Endodermal cell (in vitro differentiated cells): ENCODE data around the gene NRL. TPM values are rescaled to one million over a fixed set of nuclear protein-coding genes. Genes with fewer than 3 reads are reported as not detected.

Experiments used
- DNase-seq: peaks from one replicate; pipeline ENCODE4 v3.0.0-alpha.2; 2017
- H3K27ac ChIP-seq: 2 replicates; pipeline ENCODE4 v1.5.1; 2013; ENCODE audit warnings: mild to moderate bottlenecking, low read depth, low read length, moderate library complexity
- H3K27me3 ChIP-seq: 2 replicates; pipeline ENCODE4 v1.6.1; 2013; ENCODE audit warnings: mild to moderate bottlenecking, low read length, moderate library complexity; ENCODE audit not compliant: insufficient read depth, control insufficient read depth, poor library complexity, severe bottlenecking
- H3K36me3 ChIP-seq: 2 replicates; pipeline ENCODE4 v1.7.0; 2013; ENCODE audit warnings: mild to moderate bottlenecking, low read length, moderate library complexity; ENCODE audit not compliant: control insufficient read depth, insufficient read depth
- H3K4me1 ChIP-seq: one replicate; pipeline ENCODE4 v1.7.0; 2013; ENCODE audit warnings: low read length; ENCODE audit not compliant: control insufficient read depth, insufficient read depth
- H3K4me3 ChIP-seq: 2 replicates; pipeline ENCODE4 v1.5.1; 2013; ENCODE audit warnings: mild to moderate bottlenecking, low read length, moderate library complexity
- H3K9ac ChIP-seq: 2 replicates; pipeline ENCODE4 v1.6.1; 2013; ENCODE audit warnings: mild to moderate bottlenecking, low read length, moderate library complexity; ENCODE audit not compliant: poor library complexity, severe bottlenecking; ENCODE audit errors: extremely low read depth
- H3K9me3 ChIP-seq: 2 replicates; pipeline ENCODE4 v1.6.1; 2013; ENCODE audit warnings: mild to moderate bottlenecking, low read length, moderate library complexity; ENCODE audit not compliant: control insufficient read depth
- H3K27ac Mint-ChIP-seq: 2 replicates; pipeline ENCODE4 v1.8.0; 2020; ENCODE audit warnings: mixed read lengths
- H3K27me3 Mint-ChIP-seq: 2 replicates; pipeline ENCODE4 v1.8.0; 2021; ENCODE audit warnings: mild to moderate bottlenecking, mixed read lengths; ENCODE audit not compliant: insufficient read depth
- H3K36me3 Mint-ChIP-seq: 2 replicates; pipeline ENCODE4 v1.8.0; 2020; ENCODE audit warnings: low read depth, mixed read lengths
- H3K4me1 Mint-ChIP-seq: 2 replicates; pipeline ENCODE4 v1.8.0; 2020; ENCODE audit warnings: mixed read lengths
- H3K4me3 Mint-ChIP-seq: 2 replicates; pipeline ENCODE4 v1.8.0; 2020; ENCODE audit warnings: mild to moderate bottlenecking, moderate library complexity, mixed read lengths
- H3K9me3 Mint-ChIP-seq: 2 replicates; pipeline ENCODE4 v1.8.0; 2020; ENCODE audit warnings: mild to moderate bottlenecking, mixed read lengths
- CTCF ChIP-seq: fragments of 200-600 bp; sonication (generic); conservative IDR thresholded peaks from 2 replicates; pipeline ENCODE4 v1.5.0; 2021; ENCODE audit warnings: antibody characterized with exemption, mild to moderate bottlenecking
- WGBS, 2 experiments: methylation state at CpG; one replicate each; pipeline versions ENCODE4 v1.1.5 to v1.1.7; 2013; ENCODE audit warnings: missing lambda C conversion rate in 2 of 2, mixed read lengths in 1 of 2; ENCODE audit not compliant: insufficient coverage in 1 of 2, insufficient read length in 1 of 2; 5-methylcytosine and 5-hydroxymethylcytosine counted together
- total RNA-seq, 2 donors: library from RNA; stranded (reverse); fragmentation: NEBNext Ultra II Directional in 1 of 2; extraction: Animal tissue kit (Norgen Biotek cat#: 25700) in 1 of 2; gene quantifications; 2 replicates in 1 of 2; 3 replicates in 1 of 2; pipeline ENCODE4 v1.2.1, GENCODE V29; 2021

NRL gene
- total RNA-seq, 2 donors from 2014 or later = 1.9 TPM

DNA sequence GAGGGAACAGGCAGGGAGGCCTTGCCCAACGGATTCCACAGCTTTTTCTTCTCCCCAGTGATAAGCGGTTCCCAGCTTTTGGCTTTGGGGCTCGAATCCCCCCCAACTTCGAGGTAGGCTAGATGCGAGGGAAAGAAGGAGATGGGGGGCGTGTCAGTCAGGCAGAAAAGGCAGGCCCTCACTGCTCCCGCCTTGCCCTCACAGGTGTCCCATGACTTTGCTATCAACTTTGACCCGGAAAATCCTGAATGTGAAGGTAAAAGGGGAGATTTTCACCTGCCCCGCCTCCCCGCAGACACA is 38.5 kb downstream of the NRL start:
- 93 to 95% methylated on average over 4 to 10 of the region's 10 CpGs for WGBS, 2 experiments
- Mint-ChIP-seq H3K4me1 (peaks cover 27% of the 10 kb centered on the region), H3K9me3 (no peaks in the 10 kb centered on the region)

DNA sequence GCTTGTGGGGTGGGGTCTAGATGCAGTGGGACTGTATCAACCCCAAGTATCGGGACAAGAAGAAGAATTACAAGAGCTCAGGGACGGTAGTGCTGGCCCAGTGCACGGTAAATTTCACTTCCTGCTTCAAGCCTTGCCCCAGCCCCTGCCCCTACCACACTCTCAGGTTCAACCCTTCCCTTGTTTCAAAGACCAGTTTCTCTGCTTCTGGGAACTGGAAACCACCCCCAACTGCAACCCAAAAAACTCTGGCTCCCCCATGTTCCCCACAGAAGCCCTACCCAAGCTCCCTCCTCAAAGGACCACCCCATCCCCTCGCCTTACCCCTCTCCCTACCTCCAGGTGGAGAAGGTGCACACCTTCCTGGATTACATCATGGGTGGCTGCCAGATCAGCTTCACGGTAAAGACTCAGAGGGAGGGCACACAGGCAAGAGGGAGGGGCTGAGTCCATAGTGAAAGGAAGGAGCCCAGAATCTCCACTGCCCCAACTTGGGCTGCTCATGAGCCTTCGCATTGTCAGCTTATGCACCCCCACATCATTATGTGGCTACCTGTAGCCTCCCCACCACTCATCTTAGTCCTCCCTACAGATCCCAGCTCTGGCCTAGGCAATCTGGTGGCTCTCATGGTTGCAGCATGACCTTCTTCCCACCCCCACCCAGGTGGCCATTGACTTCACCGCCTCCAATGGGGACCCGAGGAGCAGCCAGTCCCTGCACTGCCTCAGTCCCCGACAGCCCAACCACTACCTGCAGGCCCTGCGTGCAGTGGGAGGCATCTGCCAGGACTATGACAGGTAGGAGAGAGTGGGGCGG is 39.1 kb downstream of the NRL start:
- Histone ChIP-seq H3K4me3 (no peak overlapping the region), H3K36me3 (no peaks in the 10 kb centered on the region), H3K9ac (no peak overlapping the region), H3K9me3 (no peaks in the 10 kb centered on the region), H3K27me3 (peaks cover 21% of the 10 kb centered on the region), H3K27ac (no peak overlapping the region), H3K4me1 (peaks cover 15% of the 10 kb centered on the region)
- no peak for DNase-seq
- H3K27ac Mint-ChIP-seq = no peak overlapping the region
- no peak for TF ChIP-seq CTCF
- peaks cover 20% of the 10 kb centered on the region for H3K27me3 Mint-ChIP-seq
- no peaks in the 10 kb centered on the region for H3K36me3 Mint-ChIP-seq
- H3K4me3 Mint-ChIP-seq = no peak overlapping the region
- peaks cover 27% of the 10 kb centered on the region for H3K4me1 Mint-ChIP-seq
- H3K9me3 Mint-ChIP-seq = no peaks in the 10 kb centered on the region
- 85 to 94% methylated on average over 3 to 11 of the region's 11 CpGs for WGBS, 2 experiments

More for the DNA sequence above, 38.5 kb downstream of the NRL start:
- Mint-ChIP-seq H3K36me3 (no peaks in the 10 kb centered on the region), H3K4me3 (no peak overlapping the region), H3K27ac (no peak overlapping the region), H3K27me3 (peaks cover 22% of the 10 kb centered on the region)
- no peak for TF ChIP-seq CTCF
- Histone ChIP-seq H3K4me1 (peaks cover 16% of the 10 kb centered on the region), H3K36me3 (no peaks in the 10 kb centered on the region), H3K9ac (no peak overlapping the region), H3K9me3 (no peaks in the 10 kb centered on the region), H3K27ac (no peak overlapping the region), H3K27me3 (peaks cover 24% of the 10 kb centered on the region), H3K4me3 (no peak overlapping the region)
- no peak for DNase-seq

GRCh38 chr14:24074625-24075484 is 39.9 kb downstream of the NRL start:
- no peaks in the 10 kb centered on the region for H3K9me3 Mint-ChIP-seq
- Histone ChIP-seq H3K9me3 (no peaks in the 10 kb centered on the region), H3K4me1 (peaks cover 12% of the 10 kb centered on the region), H3K36me3 (no peaks in the 10 kb centered on the region), H3K27me3 (peaks cover 13% of the 10 kb centered on the region), H3K4me3 (no peak overlapping the region), H3K9ac (no peak overlapping the region), H3K27ac (no peak overlapping the region)
- DNase-seq = no peak
- no peaks in the 10 kb centered on the region for H3K36me3 Mint-ChIP-seq
- peaks cover 24% of the 10 kb centered on the region for H3K4me1 Mint-ChIP-seq
- TF ChIP-seq CTCF = no peak
- peaks cover 12% of the 10 kb centered on the region for H3K27me3 Mint-ChIP-seq
- 92 to 100% methylated on average over 4 to 11 of the region's 11 CpGs for WGBS, 2 experiments
- no peak overlapping the region for H3K4me3 Mint-ChIP-seq
- H3K27ac Mint-ChIP-seq = no peak overlapping the region
